SK-N-MC (cell line): ENCODE data around the gene NMNAT1.
"Not testable (repeated sequence)": the region's sequence is repeated elsewhere in the genome, so short reads cannot be mapped to it uniquely, and the experiment has no call there.

ENCODE experiments used
- DNase-seq: peaks from one replicate; pipeline ENCODE4 v3.0.0-alpha.2; 2011; ENCODE audit warnings: low read depth, low spot score
- H3K27ac ChIP-seq: fragments of 200-600 bp; sonication (generic); 2 replicates; pipeline ENCODE4 v1.5.1; 2016; ENCODE audit warnings: mixed run types
- H3K36me3 ChIP-seq: fragments of 200-600 bp; sonication (generic); 2 replicates; pipeline ENCODE4 v1.6.1; 2017; ENCODE audit warnings: antibody characterized with exemption, low read length, mixed read lengths; ENCODE audit not compliant: insufficient read depth
- H3K4me3 ChIP-seq: fragments of 200-600 bp; sonication (generic); 2 replicates; pipeline ENCODE4 v1.5.1; 2016
- H3K9ac ChIP-seq: fragments of 200-600 bp; sonication (generic); 2 replicates; pipeline ENCODE4 v1.8.0; 2017; ENCODE audit warnings: mixed run types, mixed read lengths; ENCODE audit not compliant: insufficient read length
- H3K9me3 ChIP-seq: fragments of 200-600 bp; sonication (generic); 2 replicates; pipeline ENCODE4 v1.6.1; 2017; ENCODE audit warnings: low read depth, mild to moderate bottlenecking, antibody characterized with exemption, low read length, moderate library complexity, mixed read lengths
- EZH2 ChIP-seq: fragments of 200-600 bp; sonication (generic); IDR thresholded peaks from one replicate; pipeline ENCODE4 v1.6.1; 2017; ENCODE audit warnings: antibody characterized with exemption
- FOXP2 ChIP-seq: optimal IDR thresholded peaks from 2 replicates; pipeline ENCODE3; 2011; ENCODE audit warnings: mild to moderate bottlenecking, moderate library complexity; ENCODE audit not compliant: insufficient read depth; ENCODE audit errors: extremely low read length, control extremely low read depth
- POLR2AphosphoS5 ChIP-seq: IDR thresholded peaks from 2 replicates; pipeline ENCODE4 v1.6.1; 2012; ENCODE audit warnings: mild to moderate bottlenecking, low read depth, low read length, borderline replicate concordance

The NMNAT1 gene

GRCh38 chr1:10022656-10023055 is 79.4 kb downstream of the NMNAT1 start:
- H3K36me3 ChIP-seq = no peaks in the 10 kb centered on the region
- no peak overlapping the region for H3K4me3 ChIP-seq
- H3K27ac ChIP-seq = peak overlapping the region; percentile 57; the same call in 1 of the 2 replicates
- no peaks in the 10 kb centered on the region for H3K9me3 ChIP-seq
- no peak for TF ChIP-seq FOXP2
- no peak for TF ChIP-seq POLR2AphosphoS5
- TF ChIP-seq EZH2 = no peak
- no peak overlapping the region for H3K9ac ChIP-seq
- DNase-seq = no peak

GRCh38 chr1:10025354-10025753 is 82.1 kb downstream of the NMNAT1 start:
- no peaks in the 10 kb centered on the region for H3K36me3 ChIP-seq
- no peaks in the 10 kb centered on the region for H3K9me3 ChIP-seq
- H3K9ac ChIP-seq = no peak overlapping the region
- no peak overlapping the region for H3K4me3 ChIP-seq
- H3K27ac ChIP-seq = no peak overlapping the region
- TF ChIP-seq POLR2AphosphoS5 (no peak), FOXP2 (no peak), EZH2 (no peak)
- no peak for DNase-seq

- DNase-seq = no peak
- H3K36me3 ChIP-seq = no peaks in the 10 kb centered on the region
- H3K9me3 ChIP-seq = no peaks in the 10 kb centered on the region
- H3K27ac ChIP-seq = peak overlapping the region; percentile 74
- TF ChIP-seq FOXP2 = no peak
- TF ChIP-seq POLR2AphosphoS5 = no peak
- no peak for TF ChIP-seq EZH2
- H3K4me3 ChIP-seq = no peak overlapping the region
- H3K9ac ChIP-seq = peak overlapping the region; percentile 32
Observed at GRCh38 chr1:10027027-10027426, 83.8 kb downstream of the NMNAT1 start.

GRCh38 chr1:10028956-10029500 is 85.8 kb downstream of the NMNAT1 start:
- not testable (repeated sequence) for H3K9me3 ChIP-seq, H3K9ac ChIP-seq, H3K36me3 ChIP-seq, H3K4me3 ChIP-seq, H3K27ac ChIP-seq, DNase-seq

GRCh38 chr1:10031461-10031860 is 88.2 kb downstream of the NMNAT1 start:
- DNase-seq = no peak
- Histone ChIP-seq H3K4me3 (0 out of 2 replicates have a peak overlapping the region, but pooled peaks have one; percentile 13), H3K9me3 (no peaks in the 10 kb centered on the region), H3K9ac (no peak overlapping the region), H3K36me3 (0 out of 2 replicates have a peak, but pooled peaks cover 3% of the 10 kb centered on the region), H3K27ac (peak overlapping the region; percentile 94)
- TF ChIP-seq POLR2AphosphoS5 (no peak), EZH2 (no peak), FOXP2 (no peak)

GRCh38 chr1:10032590-10033358 is 89.5 kb downstream of the NMNAT1 start, which contains the start of gene UBE4B:
UBE4B (plus strand) TSS chr1:10032958; CDS start chr1:10033671, 713 bp downstream.
- no peaks in the 10 kb centered on the region for H3K9me3 ChIP-seq
- H3K4me3 ChIP-seq = peak within 1 kb of the TSS; percentile 94
- H3K27ac ChIP-seq = peak within 1 kb of the TSS; percentile 94
- peaks cover 15% of the 10 kb centered on the region; the same call in 1 of the 2 replicates for H3K36me3 ChIP-seq
- TF ChIP-seq FOXP2 = peak; percentile 32
- peak; percentile 83; the same call in 1 of the 2 replicates for TF ChIP-seq POLR2AphosphoS5
- TF ChIP-seq EZH2 = no peak
- peak within 1 kb of the TSS; percentile 88 for H3K9ac ChIP-seq
- DNase-seq = peak; percentile 92

- Histone ChIP-seq H3K27ac (peak overlapping the region; percentile 92), H3K9ac (peak overlapping the region; percentile 88), H3K9me3 (no peaks in the 10 kb centered on the region), H3K36me3 (peaks cover 20% of the 10 kb centered on the region), H3K4me3 (peak overlapping the region; percentile 94)
- DNase-seq = no peak
- TF ChIP-seq FOXP2 (no peak), EZH2 (no peak), POLR2AphosphoS5 (no peak)
Observed at GRCh38 chr1:10033359-10033845, 90.1 kb downstream of the NMNAT1 start.
